Neural progenitor cell (in vitro differentiated cells): ENCODE measurements around the gene C10orf88. TPM values are rescaled to one million over a fixed set of nuclear protein-coding genes. Genes with fewer than 3 reads are reported as not detected.
A peak's percentile ranks its signal among the peaks of the same experiment; 100 is the strongest.

ENCODE experiments used
- DNase-seq: peaks from one replicate; pipeline ENCODE4 v3.0.0-alpha.2; 2016; ENCODE audit warnings: low spot score
- H2AFZ ChIP-seq: fragments of 200-600 bp; sonication (generic); replicated peaks from 2 replicates; pipeline ENCODE4 v1.6.1; 2016; ENCODE audit warnings: antibody characterized with exemption
- H3F3A ChIP-seq: fragments of 200-600 bp; sonication (generic); 2 replicates; pipeline ENCODE4 v1.6.1; 2016; ENCODE audit warnings: antibody characterized with exemption, low read depth
- H3K27ac ChIP-seq: fragments of 200-600 bp; sonication (generic); 2 replicates; pipeline ENCODE4 v1.5.1; 2016; ENCODE audit warnings: mild to moderate bottlenecking
- H3K27me3 ChIP-seq: fragments of 200-600 bp; sonication (generic); 2 replicates; pipeline ENCODE4 v1.6.1; 2016; ENCODE audit warnings: mild to moderate bottlenecking, moderate library complexity
- H3K36me3 ChIP-seq: fragments of 200-600 bp; sonication (generic); 2 replicates; pipeline ENCODE4 v1.5.1; 2016
- H3K4me1 ChIP-seq: fragments of 200-600 bp; sonication (generic); 2 replicates; pipeline ENCODE4 v1.6.1; 2016; ENCODE audit warnings: mixed run types
- H3K4me2 ChIP-seq: fragments of 200-600 bp; sonication (generic); 2 replicates; pipeline ENCODE4 v1.6.1; 2016
- H3K4me3 ChIP-seq: fragments of 200-600 bp; sonication (generic); 2 replicates; pipeline ENCODE4 v1.5.1; 2016
- H3K79me2 ChIP-seq: fragments of 200-600 bp; sonication (generic); 2 replicates; pipeline ENCODE4 v1.6.1; 2016; ENCODE audit warnings: low read depth
- H3K9ac ChIP-seq: fragments of 200-600 bp; sonication (generic); 2 replicates; pipeline ENCODE4 v1.6.1; 2016
- H3K9me3 ChIP-seq: fragments of 200-600 bp; sonication (generic); 2 replicates; pipeline ENCODE4 v1.5.1; 2016; ENCODE audit warnings: low read depth
- H4K20me1 ChIP-seq: fragments of 200-600 bp; sonication (generic); 2 replicates; pipeline ENCODE4 v1.6.1; 2016; ENCODE audit warnings: low read depth
- H3K27ac Mint-ChIP-seq: 3 replicates; pipeline ENCODE4 v1.8.0; 2021; ENCODE audit warnings: mixed read lengths
- H3K27me3 Mint-ChIP-seq: 2 replicates; pipeline ENCODE4 v1.8.0; 2022; ENCODE audit warnings: low read depth, mild to moderate bottlenecking, inconsistent platforms, moderate library complexity, mixed read lengths; ENCODE audit not compliant: insufficient read depth
- H3K36me3 Mint-ChIP-seq: 3 replicates; pipeline ENCODE4 v1.8.0; 2021; ENCODE audit warnings: mixed read lengths
- H3K4me1 Mint-ChIP-seq: 3 replicates; pipeline ENCODE4 v1.8.0; 2021; ENCODE audit warnings: mixed read lengths
- H3K4me3 Mint-ChIP-seq: 3 replicates; pipeline ENCODE4 v1.8.0; 2021; ENCODE audit warnings: mild to moderate bottlenecking, moderate library complexity, mixed read lengths
- H3K9me3 Mint-ChIP-seq: 3 replicates; pipeline ENCODE4 v1.8.0; 2020; ENCODE audit warnings: mixed read lengths
- CTCF ChIP-seq: fragments of 200-600 bp; sonication (generic); IDR thresholded peaks from 2 replicates; pipeline ENCODE4 v1.5.1; 2017; ENCODE audit warnings: antibody characterized with exemption, mild to moderate bottlenecking
- EZH2 ChIP-seq: fragments of 200-600 bp; sonication (generic); IDR thresholded peaks from 2 replicates; pipeline ENCODE4 v1.6.1; 2017; ENCODE audit warnings: antibody characterized with exemption, mild to moderate bottlenecking, moderate library complexity
- EZH2phosphoT487 ChIP-seq: fragments of 200-600 bp; sonication (generic); IDR thresholded peaks from 2 replicates; pipeline ENCODE4 v1.6.1; 2017; ENCODE audit warnings: antibody characterized with exemption
- total RNA-seq: library from RNA; depleted of rRNA; stranded (reverse); fragments of >200 nt; gene quantifications from 2 replicates; pipeline ENCODE4 v1.2.3, GENCODE V29; 2015; ENCODE audit warnings: low replicate concordance

Gene C10orf88
- total RNA-seq, 1 donor from 2014 or later = 17.7 TPM

DNA sequence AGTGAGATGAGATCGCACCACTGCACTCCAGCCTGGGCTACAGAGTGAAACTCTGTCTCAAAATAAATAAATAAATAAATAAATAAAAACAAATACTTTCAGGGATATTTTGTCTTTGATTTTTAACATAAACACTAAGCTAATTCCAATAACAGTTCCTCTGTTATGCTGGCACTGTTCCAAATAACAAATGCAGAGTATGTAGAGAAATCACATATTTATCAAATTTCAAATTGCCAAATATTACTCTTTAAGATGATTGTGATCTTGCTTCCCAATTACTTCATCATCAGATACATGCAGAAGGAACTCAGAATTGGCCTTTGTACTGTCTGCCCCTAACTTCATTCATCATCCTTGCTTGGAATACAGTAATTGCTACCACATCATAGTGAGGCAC is 23.9 kb downstream of the C10orf88 start:
- H4K20me1 ChIP-seq = no peaks in the 10 kb centered on the region
- H3K27me3 ChIP-seq = no peaks in the 10 kb centered on the region
- H3K9me3 ChIP-seq = no peaks in the 10 kb centered on the region
- no peak overlapping the region for H3K9ac ChIP-seq
- no peaks in the 10 kb centered on the region for H3K4me1 ChIP-seq
- H3K4me3 ChIP-seq = no peak overlapping the region
- Mint-ChIP-seq H3K4me3 (no peak overlapping the region), H3K27ac (no peak overlapping the region), H3K27me3 (no peaks in the 10 kb centered on the region), H3K9me3 (no peaks in the 10 kb centered on the region), H3K36me3 (peaks cover 2% of the 10 kb centered on the region), H3K4me1 (no peaks in the 10 kb centered on the region)
- TF ChIP-seq EZH2phosphoT487 = no peak
- no peak for TF ChIP-seq CTCF
- no peak for TF ChIP-seq EZH2
- no peaks in the 10 kb centered on the region for H3F3A ChIP-seq
- no peaks in the 10 kb centered on the region for H3K79me2 ChIP-seq
- no peaks in the 10 kb centered on the region for H3K36me3 ChIP-seq
- no peak overlapping the region for H3K4me2 ChIP-seq
- no peak for DNase-seq
- H3K27ac ChIP-seq = no peak overlapping the region
- H2AFZ ChIP-seq = no peak overlapping the region

GRCh38 chr10:122915700-122916099 is 38.3 kb downstream of the C10orf88 start:
- Histone ChIP-seq H3K79me2 (no peaks in the 10 kb centered on the region), H3K9ac (no peak overlapping the region), H3F3A (no peaks in the 10 kb centered on the region), H3K36me3 (no peaks in the 10 kb centered on the region), H3K27me3 (no peaks in the 10 kb centered on the region), H3K9me3 (no peaks in the 10 kb centered on the region), H4K20me1 (peaks cover 17% of the 10 kb centered on the region), H2AFZ (no peak overlapping the region), H3K4me1 (no peaks in the 10 kb centered on the region), H3K27ac (no peak overlapping the region), H3K4me3 (no peak overlapping the region), H3K4me2 (no peak overlapping the region)
- Mint-ChIP-seq H3K36me3 (no peaks in the 10 kb centered on the region), H3K9me3 (peaks cover 5% of the 10 kb centered on the region), H3K27ac (no peak overlapping the region), H3K27me3 (peaks cover 5% of the 10 kb centered on the region), H3K4me1 (no peaks in the 10 kb centered on the region), H3K4me3 (no peak overlapping the region)
- TF ChIP-seq EZH2phosphoT487 (no peak), EZH2 (no peak), CTCF (no peak)
- DNase-seq = no peak

GRCh38 chr10:122911889-122912484 is 42.0 kb downstream of the C10orf88 start:
- H3K79me2 ChIP-seq = no peaks in the 10 kb centered on the region
- no peaks in the 10 kb centered on the region for H3K9me3 ChIP-seq
- H4K20me1 ChIP-seq = peaks cover 18% of the 10 kb centered on the region
- Mint-ChIP-seq H3K27me3 (peaks cover 13% of the 10 kb centered on the region), H3K36me3 (no peaks in the 10 kb centered on the region), H3K9me3 (peaks cover 5% of the 10 kb centered on the region), H3K27ac (no peak overlapping the region), H3K4me3 (no peak overlapping the region), H3K4me1 (no peaks in the 10 kb centered on the region)
- H2AFZ ChIP-seq = no peak overlapping the region
- peak; percentile 87 for DNase-seq
- no peak overlapping the region for H3K27ac ChIP-seq
- H3K4me3 ChIP-seq = no peak overlapping the region
- H3F3A ChIP-seq = no peaks in the 10 kb centered on the region
- no peaks in the 10 kb centered on the region for H3K36me3 ChIP-seq
- no peak overlapping the region for H3K9ac ChIP-seq
- no peaks in the 10 kb centered on the region for H3K27me3 ChIP-seq
- TF ChIP-seq CTCF (no peak), EZH2 (peak; percentile 39)
- no peaks in the 10 kb centered on the region for H3K4me1 ChIP-seq
- no peak overlapping the region for H3K4me2 ChIP-seq
